GM23338 (cell line): ENCODE data around the gene ORC3. TPM values are rescaled to one million over a fixed set of nuclear protein-coding genes. Genes with fewer than 3 reads are reported as not detected.

Experiments
- ATAC-seq: fragments of 200-7000 bp; cut with Tn5 transposase; 3 replicates; pipeline ENCODE4 v1.9.1; 2020
- DNase-seq: peaks from one replicate; pipeline ENCODE4 v3.0.0-alpha.2; 2015; ENCODE audit warnings: low spot score
- H2AFZ ChIP-seq: fragments of 200-600 bp; sonication (generic); 2 replicates; pipeline ENCODE4 v1.8.0; 2016; ENCODE audit warnings: antibody characterized with exemption, mild to moderate bottlenecking, moderate library complexity
- H3F3A ChIP-seq: fragments of 200-600 bp; sonication (generic); replicated peaks from 2 replicates; pipeline ENCODE4 v1.8.0; 2017; ENCODE audit warnings: antibody characterized with exemption, mixed run types, low read depth
- H3K27ac ChIP-seq: fragments of 200-600 bp; sonication (generic); 2 replicates; pipeline ENCODE4 v1.6.1; 2016; ENCODE audit warnings: low read depth
- H3K27me3 ChIP-seq: fragments of 200-600 bp; sonication (generic); 2 replicates; pipeline ENCODE4 v1.8.0; 2016; ENCODE audit warnings: mild to moderate bottlenecking, mixed run types, moderate library complexity; ENCODE audit not compliant: insufficient read depth
- H3K36me3 ChIP-seq: fragments of 200-600 bp; sonication (generic); 2 replicates; pipeline ENCODE4 v1.8.0; 2016; ENCODE audit warnings: mild to moderate bottlenecking; ENCODE audit not compliant: insufficient read depth
- H3K4me1 ChIP-seq: fragments of 200-600 bp; sonication (generic); 2 replicates; pipeline ENCODE4 v1.8.0; 2016; ENCODE audit warnings: mild to moderate bottlenecking, moderate library complexity; ENCODE audit not compliant: insufficient read depth
- H3K4me2 ChIP-seq: fragments of 200-600 bp; sonication (generic); 2 replicates; pipeline ENCODE4 v1.7.1; 2017; ENCODE audit warnings: mixed run types
- H3K4me3 ChIP-seq: fragments of 200-600 bp; sonication (generic); 2 replicates; pipeline ENCODE4 v1.6.1; 2016; ENCODE audit warnings: mixed run types
- H3K79me2 ChIP-seq: fragments of 200-600 bp; sonication (generic); replicated peaks from 2 replicates; pipeline ENCODE4 v1.8.0; 2017; ENCODE audit warnings: mild to moderate bottlenecking; ENCODE audit not compliant: insufficient read depth
- H3K9me2 ChIP-seq: fragments of 200-600 bp; sonication (generic); 2 replicates; pipeline ENCODE4 v1.8.0; 2017; ENCODE audit not compliant: insufficient read depth
- H4K20me1 ChIP-seq: fragments of 200-600 bp; sonication (generic); replicated peaks from 2 replicates; pipeline ENCODE4 v1.8.0; 2017; ENCODE audit warnings: mild to moderate bottlenecking; ENCODE audit not compliant: insufficient read depth
- H3K27ac Mint-ChIP-seq: 2 replicates; pipeline ENCODE4 v1.8.0; 2020; ENCODE audit warnings: inconsistent platforms, mild to moderate bottlenecking, moderate library complexity, mixed read lengths
- H3K27me3 Mint-ChIP-seq: 3 replicates; pipeline ENCODE4 v1.8.0; 2022; ENCODE audit warnings: low read depth, mild to moderate bottlenecking, moderate library complexity, mixed read lengths, inconsistent platforms; ENCODE audit not compliant: insufficient read depth, poor library complexity
- H3K36me3 Mint-ChIP-seq: 3 replicates; pipeline ENCODE4 v1.8.0; 2021; ENCODE audit warnings: low read depth, mild to moderate bottlenecking, inconsistent platforms, moderate library complexity, mixed read lengths
- H3K4me1 Mint-ChIP-seq: 3 replicates; pipeline ENCODE4 v1.8.0; 2020; ENCODE audit warnings: mild to moderate bottlenecking, inconsistent platforms, mixed read lengths
- H3K4me3 Mint-ChIP-seq: 3 replicates; pipeline ENCODE4 v1.8.0; 2021; ENCODE audit warnings: moderate library complexity, mild to moderate bottlenecking, inconsistent platforms, mixed read lengths
- H3K9me3 Mint-ChIP-seq: 3 replicates; pipeline ENCODE4 v1.8.0; 2020; ENCODE audit warnings: moderate library complexity, mild to moderate bottlenecking, inconsistent platforms, mixed read lengths
- EZH2 ChIP-seq: fragments of 200-600 bp; sonication (generic); IDR thresholded peaks from one replicate; pipeline ENCODE4 v1.8.0; 2017; ENCODE audit warnings: antibody characterized with exemption, mild to moderate bottlenecking, low read depth; ENCODE audit not compliant: unreplicated experiment
- JUNB ChIP-seq: IDR thresholded peaks from one replicate; pipeline ENCODE4 v1.6.1; 2016; ENCODE audit warnings: antibody characterized with exemption; ENCODE audit not compliant: unreplicated experiment
- NANOG ChIP-seq: IDR thresholded peaks from 2 replicates; pipeline ENCODE4 v1.6.1; 2016; ENCODE audit warnings: antibody characterized with exemption, borderline replicate concordance
- POLR2AphosphoS5 ChIP-seq: IDR thresholded peaks from 2 replicates; pipeline ENCODE4 v1.6.1; 2016; ENCODE audit warnings: antibody characterized with exemption, low read depth
- STAT1 ChIP-seq: IDR thresholded peaks from one replicate; pipeline ENCODE4 v1.6.1; 2016; ENCODE audit warnings: antibody characterized with exemption; ENCODE audit not compliant: unreplicated experiment
- ZNF331 ChIP-seq: fragments of 250-450 bp; sonication (Bioruptor Pico); IDR thresholded peaks from 2 replicates; pipeline ENCODE4 v1.5.0; 2020; ENCODE audit warnings: low read depth, mild to moderate bottlenecking, moderate library complexity
- polyA plus RNA-seq: library from polyadenylated mRNA; unstranded; fragments of >200 nt; fragmentation: Nextera tagmentation; extraction: Ambion mirVana; gene quantifications from 2 replicates; pipeline ENCODE4 v1.2.1, GENCODE V29; 2016
- total RNA-seq: library from RNA; depleted of rRNA; stranded (reverse); fragments of >200 nt; shearing (Covaris generic); gene quantifications from 2 replicates; pipeline ENCODE4 v1.2.3, GENCODE V29; 2014
- TF ChIP-seq, protein P1 (sequence below): fragments of 250-450 bp; sonication (Bioruptor Pico); IDR thresholded peaks from 2 replicates; pipeline ENCODE4 v1.5.0; 2020; ENCODE audit warnings: mild to moderate bottlenecking, moderate library complexity
- TF ChIP-seq, protein P2 (sequence below): IDR thresholded peaks from one replicate; pipeline ENCODE4 v1.6.1; 2018; ENCODE audit warnings: antibody characterized with exemption; ENCODE audit not compliant: unreplicated experiment
- TF ChIP-seq, protein P3 (sequence below): IDR thresholded peaks from 2 replicates; pipeline ENCODE4 v1.6.1; 2016; ENCODE audit warnings: antibody characterized with exemption

Gene ORC3
- total and polyA plus RNA-seq, 2 experiments from 2014 or later, result 53.1 to 78.4 TPM

- H3K9me3 Mint-ChIP-seq, result no peaks in the 10 kb centered on the region
- Histone ChIP-seq H3K27me3 (no peaks in the 10 kb centered on the region), H3F3A (no peaks in the 10 kb centered on the region; the same call in 1 of the 2 replicates), H3K4me1 (no peaks in the 10 kb centered on the region), H4K20me1 (no peaks in the 10 kb centered on the region), H3K9me2 (no peaks in the 10 kb centered on the region), H3K27ac (peak overlapping the region; percentile 64; the same call in 1 of the 2 replicates), H3K36me3 (peaks cover 13% of the 10 kb centered on the region), H2AFZ (no peak overlapping the region), H3K4me2 (no peak overlapping the region), H3K79me2 (no peaks in the 10 kb centered on the region; the same call in none of the 2 replicates), H3K4me3 (no peak overlapping the region)
- DNase-seq (no peak), ATAC-seq (no peak)
- TF ChIP-seq POLR2AphosphoS5 (peak; percentile 10; the same call in 1 of the 2 replicates), NANOG (no peak)
- peak overlapping the region; percentile 56 for H3K27ac Mint-ChIP-seq
- no peak overlapping the region for H3K4me3 Mint-ChIP-seq
- peaks cover 16% of the 10 kb centered on the region for H3K4me1 Mint-ChIP-seq
- H3K36me3 Mint-ChIP-seq, result peaks cover 53% of the 10 kb centered on the region
- H3K27me3 Mint-ChIP-seq, result peaks cover 2% of the 10 kb centered on the region
Observed at GRCh38 chr6:87671555-87672029, 81.7 kb downstream of the ORC3 start.

GRCh38 chr6:87672641-87673040 is 82.7 kb downstream of the ORC3 start:
- Histone ChIP-seq H3K27ac (no peak overlapping the region), H4K20me1 (no peaks in the 10 kb centered on the region), H3K4me2 (no peak overlapping the region), H3K27me3 (no peaks in the 10 kb centered on the region), H3K9me2 (no peaks in the 10 kb centered on the region), H3K4me1 (no peaks in the 10 kb centered on the region), H2AFZ (no peak overlapping the region), H3K4me3 (no peak overlapping the region), H3F3A (no peaks in the 10 kb centered on the region; the same call in 1 of the 2 replicates), H3K36me3 (peaks cover 23% of the 10 kb centered on the region), H3K79me2 (peaks cover 10% of the 10 kb centered on the region)
- DNase-seq (no peak), ATAC-seq (no peak)
- Mint-ChIP-seq H3K4me3 (no peak overlapping the region), H3K9me3 (no peaks in the 10 kb centered on the region), H3K36me3 (peaks cover 54% of the 10 kb centered on the region), H3K27me3 (peaks cover 3% of the 10 kb centered on the region), H3K4me1 (peaks cover 16% of the 10 kb centered on the region), H3K27ac (no peak overlapping the region)
- TF ChIP-seq, protein P1, sequence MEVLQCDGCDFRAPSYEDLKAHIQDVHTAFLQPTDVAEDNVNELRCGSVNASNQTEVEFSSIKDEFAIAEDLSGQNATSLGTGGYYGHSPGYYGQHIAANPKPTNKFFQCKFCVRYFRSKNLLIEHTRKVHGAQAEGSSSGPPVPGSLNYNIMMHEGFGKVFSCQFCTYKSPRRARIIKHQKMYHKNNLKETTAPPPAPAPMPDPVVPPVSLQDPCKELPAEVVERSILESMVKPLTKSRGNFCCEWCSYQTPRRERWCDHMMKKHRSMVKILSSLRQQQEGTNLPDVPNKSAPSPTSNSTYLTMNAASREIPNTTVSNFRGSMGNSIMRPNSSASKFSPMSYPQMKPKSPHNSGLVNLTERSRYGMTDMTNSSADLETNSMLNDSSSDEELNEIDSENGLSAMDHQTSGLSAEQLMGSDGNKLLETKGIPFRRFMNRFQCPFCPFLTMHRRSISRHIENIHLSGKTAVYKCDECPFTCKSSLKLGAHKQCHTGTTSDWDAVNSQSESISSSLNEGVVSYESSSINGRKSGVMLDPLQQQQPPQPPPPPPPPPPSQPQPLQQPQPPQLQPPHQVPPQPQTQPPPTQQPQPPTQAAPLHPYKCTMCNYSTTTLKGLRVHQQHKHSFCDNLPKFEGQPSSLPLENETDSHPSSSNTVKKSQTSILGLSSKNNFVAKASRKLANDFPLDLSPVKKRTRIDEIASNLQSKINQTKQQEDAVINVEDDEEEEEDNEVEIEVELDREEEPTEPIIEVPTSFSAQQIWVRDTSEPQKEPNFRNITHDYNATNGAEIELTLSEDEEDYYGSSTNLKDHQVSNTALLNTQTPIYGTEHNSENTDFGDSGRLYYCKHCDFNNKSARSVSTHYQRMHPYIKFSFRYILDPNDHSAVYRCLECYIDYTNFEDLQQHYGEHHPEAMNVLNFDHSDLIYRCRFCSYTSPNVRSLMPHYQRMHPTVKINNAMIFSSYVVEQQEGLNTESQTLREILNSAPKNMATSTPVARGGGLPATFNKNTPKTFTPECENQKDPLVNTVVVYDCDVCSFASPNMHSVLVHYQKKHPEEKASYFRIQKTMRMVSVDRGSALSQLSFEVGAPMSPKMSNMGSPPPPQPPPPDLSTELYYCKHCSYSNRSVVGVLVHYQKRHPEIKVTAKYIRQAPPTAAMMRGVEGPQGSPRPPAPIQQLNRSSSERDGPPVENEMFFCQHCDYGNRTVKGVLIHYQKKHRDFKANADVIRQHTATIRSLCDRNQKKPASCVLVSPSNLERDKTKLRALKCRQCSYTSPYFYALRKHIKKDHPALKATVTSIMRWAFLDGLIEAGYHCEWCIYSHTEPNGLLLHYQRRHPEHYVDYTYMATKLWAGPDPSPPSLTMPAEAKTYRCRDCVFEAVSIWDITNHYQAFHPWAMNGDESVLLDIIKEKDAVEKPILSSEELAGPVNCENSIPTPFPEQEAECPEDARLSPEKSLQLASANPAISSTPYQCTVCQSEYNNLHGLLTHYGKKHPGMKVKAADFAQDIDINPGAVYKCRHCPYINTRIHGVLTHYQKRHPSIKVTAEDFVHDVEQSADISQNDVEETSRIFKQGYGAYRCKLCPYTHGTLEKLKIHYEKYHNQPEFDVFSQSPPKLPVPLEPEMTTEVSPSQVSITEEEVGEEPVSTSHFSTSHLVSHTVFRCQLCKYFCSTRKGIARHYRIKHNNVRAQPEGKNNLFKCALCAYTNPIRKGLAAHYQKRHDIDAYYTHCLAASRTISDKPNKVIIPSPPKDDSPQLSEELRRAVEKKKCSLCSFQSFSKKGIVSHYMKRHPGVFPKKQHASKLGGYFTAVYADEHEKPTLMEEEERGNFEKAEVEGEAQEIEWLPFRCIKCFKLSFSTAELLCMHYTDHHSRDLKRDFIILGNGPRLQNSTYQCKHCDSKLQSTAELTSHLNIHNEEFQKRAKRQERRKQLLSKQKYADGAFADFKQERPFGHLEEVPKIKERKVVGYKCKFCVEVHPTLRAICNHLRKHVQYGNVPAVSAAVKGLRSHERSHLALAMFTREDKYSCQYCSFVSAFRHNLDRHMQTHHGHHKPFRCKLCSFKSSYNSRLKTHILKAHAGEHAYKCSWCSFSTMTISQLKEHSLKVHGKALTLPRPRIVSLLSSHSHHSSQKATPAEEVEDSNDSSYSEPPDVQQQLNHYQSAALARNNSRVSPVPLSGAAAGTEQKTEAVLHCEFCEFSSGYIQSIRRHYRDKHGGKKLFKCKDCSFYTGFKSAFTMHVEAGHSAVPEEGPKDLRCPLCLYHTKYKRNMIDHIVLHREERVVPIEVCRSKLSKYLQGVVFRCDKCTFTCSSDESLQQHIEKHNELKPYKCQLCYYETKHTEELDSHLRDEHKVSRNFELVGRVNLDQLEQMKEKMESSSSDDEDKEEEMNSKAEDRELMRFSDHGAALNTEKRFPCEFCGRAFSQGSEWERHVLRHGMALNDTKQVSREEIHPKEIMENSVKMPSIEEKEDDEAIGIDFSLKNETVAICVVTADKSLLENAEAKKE, result no peak
- TF ChIP-seq STAT1 (no peak), JUNB (no peak), EZH2 (no peak), NANOG (no peak), POLR2AphosphoS5 (no peak), ZNF331 (CRISPR knock-in tag) (no peak)
- TF ChIP-seq, protein P2, sequence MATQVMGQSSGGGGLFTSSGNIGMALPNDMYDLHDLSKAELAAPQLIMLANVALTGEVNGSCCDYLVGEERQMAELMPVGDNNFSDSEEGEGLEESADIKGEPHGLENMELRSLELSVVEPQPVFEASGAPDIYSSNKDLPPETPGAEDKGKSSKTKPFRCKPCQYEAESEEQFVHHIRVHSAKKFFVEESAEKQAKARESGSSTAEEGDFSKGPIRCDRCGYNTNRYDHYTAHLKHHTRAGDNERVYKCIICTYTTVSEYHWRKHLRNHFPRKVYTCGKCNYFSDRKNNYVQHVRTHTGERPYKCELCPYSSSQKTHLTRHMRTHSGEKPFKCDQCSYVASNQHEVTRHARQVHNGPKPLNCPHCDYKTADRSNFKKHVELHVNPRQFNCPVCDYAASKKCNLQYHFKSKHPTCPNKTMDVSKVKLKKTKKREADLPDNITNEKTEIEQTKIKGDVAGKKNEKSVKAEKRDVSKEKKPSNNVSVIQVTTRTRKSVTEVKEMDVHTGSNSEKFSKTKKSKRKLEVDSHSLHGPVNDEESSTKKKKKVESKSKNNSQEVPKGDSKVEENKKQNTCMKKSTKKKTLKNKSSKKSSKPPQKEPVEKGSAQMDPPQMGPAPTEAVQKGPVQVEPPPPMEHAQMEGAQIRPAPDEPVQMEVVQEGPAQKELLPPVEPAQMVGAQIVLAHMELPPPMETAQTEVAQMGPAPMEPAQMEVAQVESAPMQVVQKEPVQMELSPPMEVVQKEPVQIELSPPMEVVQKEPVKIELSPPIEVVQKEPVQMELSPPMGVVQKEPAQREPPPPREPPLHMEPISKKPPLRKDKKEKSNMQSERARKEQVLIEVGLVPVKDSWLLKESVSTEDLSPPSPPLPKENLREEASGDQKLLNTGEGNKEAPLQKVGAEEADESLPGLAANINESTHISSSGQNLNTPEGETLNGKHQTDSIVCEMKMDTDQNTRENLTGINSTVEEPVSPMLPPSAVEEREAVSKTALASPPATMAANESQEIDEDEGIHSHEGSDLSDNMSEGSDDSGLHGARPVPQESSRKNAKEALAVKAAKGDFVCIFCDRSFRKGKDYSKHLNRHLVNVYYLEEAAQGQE, result no peak
- TF ChIP-seq, protein P3, sequence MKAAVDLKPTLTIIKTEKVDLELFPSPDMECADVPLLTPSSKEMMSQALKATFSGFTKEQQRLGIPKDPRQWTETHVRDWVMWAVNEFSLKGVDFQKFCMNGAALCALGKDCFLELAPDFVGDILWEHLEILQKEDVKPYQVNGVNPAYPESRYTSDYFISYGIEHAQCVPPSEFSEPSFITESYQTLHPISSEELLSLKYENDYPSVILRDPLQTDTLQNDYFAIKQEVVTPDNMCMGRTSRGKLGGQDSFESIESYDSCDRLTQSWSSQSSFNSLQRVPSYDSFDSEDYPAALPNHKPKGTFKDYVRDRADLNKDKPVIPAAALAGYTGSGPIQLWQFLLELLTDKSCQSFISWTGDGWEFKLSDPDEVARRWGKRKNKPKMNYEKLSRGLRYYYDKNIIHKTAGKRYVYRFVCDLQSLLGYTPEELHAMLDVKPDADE, result no peak
